Peyer's patch (tissue), 4 donors: ENCODE results near the gene MAP2K7.

Experiments
- CTCF ChIP-seq, 6 experiments: fragments of 450-650 bp in 4 of 6; fragments of 200-600 bp in 2 of 6; sonication (generic) in 1 of 6; IDR thresholded peaks; one replicate each; pipeline ENCODE4 v1.5.1; 2017 to 2019; ENCODE audit warnings: antibody characterized with exemption in 6 of 6, mild to moderate bottlenecking in 3 of 6, moderate library complexity in 1 of 6
- POLR2A ChIP-seq, 2 donors: fragments of 450-650 bp; IDR thresholded peaks; one replicate each; pipeline ENCODE4 v1.5.1; 2017; ENCODE audit warnings: antibody characterized with exemption in 2 of 2, mild to moderate bottlenecking in 2 of 2, moderate library complexity in 2 of 2

DNA sequence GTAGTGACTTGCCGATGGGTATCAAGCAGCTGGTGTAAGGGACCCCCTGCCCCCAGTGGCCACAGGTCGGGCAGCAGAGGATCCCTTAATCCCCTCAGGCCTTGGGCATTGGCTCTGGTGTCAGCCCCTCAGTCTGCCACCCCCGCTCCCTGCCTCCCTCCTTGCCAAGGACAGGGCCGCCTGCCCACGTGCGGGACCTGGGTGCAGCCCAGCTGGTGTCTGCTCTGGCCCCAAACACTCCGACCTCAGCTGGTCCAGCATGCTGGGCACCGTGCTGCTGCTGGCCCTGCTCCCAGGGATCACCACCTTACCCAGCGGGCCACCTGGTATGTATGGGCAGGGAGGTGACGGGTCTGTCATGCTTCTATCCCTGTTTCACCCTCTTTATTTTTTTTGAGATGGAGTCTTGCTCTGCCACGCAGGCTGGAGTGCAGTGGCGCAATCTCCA is 10.9 kb downstream of the MAP2K7 start, which contains the start of gene TGFBR3L:
- TF ChIP-seq CTCF (IDR thresholded peaks at IDR 0.05) (no peak), POLR2A (IDR thresholded peaks at IDR 0.05) (no peak)
